GM12878 (cell line): ENCODE measurements around the gene HSD17B1. TPM values are rescaled to one million over a fixed set of nuclear protein-coding genes. Genes with fewer than 3 reads are reported as not detected.
"Not testable (repeated sequence)": the region's sequence is repeated elsewhere in the genome, so short reads cannot be mapped to it uniquely, and the experiment has no call there.

ENCODE experiments used
- ATAC-seq: fragments of 200-7000 bp; cut with Tn5 transposase; 3 replicates; pipeline ENCODE4 v1.9.1; 2020; ENCODE audit warnings: mild to moderate bottlenecking, moderate library complexity
- Bru-seq: library from RNA; stranded (reverse); fragments of 400-500 nt; gene quantifications from one replicate; lab custom pipeline; 2021; lab: Mats Ljungman, UMichigan
- BruChase-seq, 2 experiments: library from RNA; stranded (reverse); fragments of 400-500 nt; gene quantifications; one replicate each; lab custom pipeline; 2021; lab: Mats Ljungman, UMichigan
- BruUV-seq: library from RNA; stranded (reverse); fragments of 400-500 nt; replicated peaks from 2 replicates; lab custom pipeline; 2021; lab: Mats Ljungman, UMichigan
- CTCF ChIA-PET: fragments of 300-600 bp; sonication (Branson Sonifier 250); formaldehyde crosslinking; extraction: SDS; loops from one replicate; lab custom pipeline; 2021; ENCODE audit warnings: inconsistent platforms; lab: Yijun Ruan, JAX
- POLR2A ChIA-PET: fragments of 350-600 bp; formaldehyde crosslinking; extraction: SDS; loops from one replicate; lab custom pipeline; 2021; ENCODE audit warnings: inconsistent platforms; lab: Charles Lee
- RAD21 ChIA-PET: fragments of 300-600 bp; sonication (Branson Sonifier 250); formaldehyde crosslinking; loops from one replicate; lab custom pipeline; 2023; ENCODE audit warnings: antibody characterized with exemption; ENCODE audit not compliant: unreplicated experiment; lab: Charles Lee
- SMC1A ChIA-PET: fragments of 300-600 bp; sonication (Branson Sonifier 250); formaldehyde crosslinking; loops from one replicate; lab custom pipeline; 2023; ENCODE audit not compliant: unreplicated experiment, uncharacterized antibody; lab: Charles Lee
- DNase-seq: peaks from one replicate; pipeline ENCODE4 v3.0.0-alpha.2; 2011; ENCODE audit warnings: low read depth, low spot score
- FAIRE-seq: peaks from 3 replicates; lab custom pipeline; 2011; peaks lifted over from hg19 to GRCh38; lab: Jason Lieb, UNC
- H2AFZ ChIP-seq: 2 replicates; pipeline ENCODE4 v1.6.0; 2011; ENCODE audit warnings: low read depth, low read length, control low read depth; ENCODE audit not compliant: control insufficient read depth
- H3K27ac ChIP-seq: 2 replicates; pipeline ENCODE4 v1.5.1; 2011; ENCODE audit warnings: control low read depth; ENCODE audit not compliant: control insufficient read depth, insufficient read depth
- H3K27me3 ChIP-seq, 2 experiments: replicated peaks in 1 of 2; 2 replicates each; pipeline versions ENCODE4 v1.6.0 to v1.6.1; 2011; ENCODE audit warnings: low read length in 1 of 2; ENCODE audit not compliant: control insufficient read depth in 2 of 2, insufficient read depth in 2 of 2
- H3K36me3 ChIP-seq, 2 experiments: 2 replicates each; pipeline ENCODE4 v1.5.1; 2011; ENCODE audit warnings: low read length in 1 of 2; ENCODE audit not compliant: control insufficient read depth in 2 of 2, insufficient read depth in 2 of 2
- H3K4me1 ChIP-seq: 2 replicates; pipeline ENCODE4 v1.6.1; 2011; ENCODE audit warnings: mild to moderate bottlenecking, low read length, moderate library complexity, mixed read lengths; ENCODE audit not compliant: control insufficient read depth, insufficient read depth
- H3K4me2 ChIP-seq: 2 replicates; pipeline ENCODE4 v1.6.0; 2011; ENCODE audit warnings: control low read depth; ENCODE audit not compliant: control insufficient read depth, insufficient read depth
- H3K4me3 ChIP-seq: fragments of 200-600 bp; sonication (generic); 2 replicates; pipeline ENCODE4 v1.5.1; 2016
- H3K79me2 ChIP-seq: 2 replicates; pipeline ENCODE4 v1.6.0; 2011; ENCODE audit warnings: low read length; ENCODE audit not compliant: control insufficient read depth, insufficient read depth
- H3K9ac ChIP-seq: 2 replicates; pipeline ENCODE4 v1.8.0; 2011; ENCODE audit warnings: low read length, control low read depth, mixed read lengths; ENCODE audit not compliant: control insufficient read depth, insufficient read depth
- H3K9me3 ChIP-seq: replicated peaks from 3 replicates; pipeline ENCODE4 v1.5.1; 2011; ENCODE audit warnings: mild to moderate bottlenecking, low read length; ENCODE audit not compliant: control insufficient read depth, insufficient read depth
- H4K20me1 ChIP-seq: 2 replicates; pipeline ENCODE4 v1.6.0; 2011; ENCODE audit not compliant: control insufficient read depth, insufficient read depth
- ATF7 ChIP-seq: fragments of 450-650 bp; IDR thresholded peaks from 2 replicates; pipeline ENCODE4 v1.6.1; 2016; ENCODE audit warnings: low read depth, mild to moderate bottlenecking
- EED ChIP-seq: sonication (generic); IDR thresholded peaks from 2 replicates; pipeline ENCODE4 v1.6.1; 2016; ENCODE audit warnings: antibody characterized with exemption, low read depth
- MLLT1 ChIP-seq: fragments of 450-650 bp; IDR thresholded peaks from 2 replicates; pipeline ENCODE4 v1.6.1; 2016; ENCODE audit warnings: mild to moderate bottlenecking
- NBN ChIP-seq: fragments of 450-650 bp; IDR thresholded peaks from 2 replicates; pipeline ENCODE4 v1.6.1; 2016
- NKRF ChIP-seq: fragments of 450-650 bp; conservative IDR thresholded peaks from 2 replicates; pipeline ENCODE4 v1.6.1; 2017; ENCODE audit warnings: mild to moderate bottlenecking, moderate library complexity
- PAX5 ChIP-seq: IDR thresholded peaks from 2 replicates; pipeline ENCODE4 v1.6.1; 2011; ENCODE audit warnings: low read depth, low read length, borderline replicate concordance
- RAD51 ChIP-seq: fragments of 450-650 bp; IDR thresholded peaks from 2 replicates; pipeline ENCODE4 v1.6.1; 2016; ENCODE audit warnings: moderate library complexity, mild to moderate bottlenecking, inconsistent platforms
- RBBP5 ChIP-seq: fragments of 200-600 bp; sonication (generic); conservative IDR thresholded peaks from 2 replicates; pipeline ENCODE4 v1.6.1; 2016
- RCOR1 ChIP-seq: conservative IDR thresholded peaks from 2 replicates; pipeline ENCODE4 v1.6.1; 2012; ENCODE audit warnings: low read depth, low read length, improper control_type of control experiment
- TARDBP ChIP-seq: IDR thresholded peaks from 2 replicates; pipeline ENCODE4 v1.6.1; 2016; ENCODE audit warnings: borderline replicate concordance
- ZNF217 ChIP-seq: fragments of 450-650 bp; IDR thresholded peaks from 2 replicates; pipeline ENCODE4 v1.6.1; 2017; ENCODE audit warnings: antibody characterized with exemption, mild to moderate bottlenecking
- WGBS: methylation state at CpG from one replicate; pipeline ENCODE4 v1.1.6; 2016; ENCODE audit warnings: low lambda C conversion rate; ENCODE audit not compliant: insufficient replicate concordance, insufficient coverage; ENCODE audit errors: missing lambda C conversion rate; 5-methylcytosine and 5-hydroxymethylcytosine counted together
- in situ Hi-C: fragments of 300-500 bp; cut with MboI; formaldehyde crosslinking; loops from 9 replicates; pipeline ENCODE4 v1.14.3; 2018; ENCODE audit warnings: mixed read lengths
- intact Hi-C: fragments of 100-400 bp; cut with micrococcal nuclease; formaldehyde crosslinking; loops from one replicate; pipeline ENCODE4 v1.14.2; 2022; ENCODE audit not compliant: unreplicated experiment
- long read RNA-seq, 2 experiments: library from polyadenylated mRNA; unstranded; transcript quantifications; one replicate each; pipeline ENCODE4 v2.0.0, GENCODE V29; 2019 to 2020
- polyA minus RNA-seq, 3 experiments: library from RNA; depleted of rRNA, polyadenylated mRNA; stranded (reverse); fragments of >200 nt; gene quantifications; 2 replicates each; pipeline ENCODE4 v1.2.3, GENCODE V29; 2011
- polyA plus RNA-seq, 11 experiments: library from polyadenylated mRNA; depleted of rRNA in 4 of 11; unstranded in 6 of 11; stranded (reverse) in 5 of 11; fragments of >200 nt; fragmentation: Nextera tagmentation in 4 of 11; fragmentation: Illumina TruSeq in 1 of 11; extraction: Ambion mirVana in 4 of 11; extraction: Trizol in 1 of 11; gene quantifications; 1 replicate in 1 of 11; 2 replicates in 10 of 11; pipeline versions ENCODE4 v1.2.1 to v1.2.3, GENCODE V29; 2011 to 2016; ENCODE audit warnings: inconsistent platforms in 2 of 11, missing spikeins in 2 of 11, low read depth in 1 of 11
- total RNA-seq, 4 experiments: library from RNA; depleted of rRNA in 3 of 4; stranded (reverse); fragments of >200 nt in 3 of 4; fragmentation: Illumina TruSeq in 1 of 4; extraction: Trizol in 1 of 4; gene quantifications; 2 replicates each; pipeline versions ENCODE4 v1.2.1 to v1.2.3, GENCODE V29; 2013 to 2021

HSD17B1 gene
- 1.6 and 2.3 TPM in 2 replicates for total RNA-seq (2013; cell fraction: nucleolus; rRNA removed)
- total RNA-seq (2014; rRNA removed) (0.44 and 1.1 TPM in 2 replicates), total RNA-seq (2014; rRNA removed; fragmentation: Illumina TruSeq; extraction: Trizol) (0.14 and 0.36 TPM in 2 replicates), total RNA-seq (2021) (0.61 and 0.67 TPM in 2 replicates), polyA plus RNA-seq (2011; rRNA removed) (0.19 and 0.29 TPM in 2 replicates), polyA plus RNA-seq (2014; fragmentation: Illumina TruSeq; extraction: Trizol) (0.06 and 0.15 TPM in 2 replicates), polyA plus RNA-seq (2014; fragmentation: Nextera tagmentation; extraction: Ambion mirVana) (under 1 TPM; 0.21 to 0.26 TPM), polyA plus RNA-seq (2014; rRNA removed) (0.22 and 0.47 TPM in 2 replicates), polyA plus RNA-seq (2016; fragmentation: Nextera tagmentation; extraction: Ambion mirVana) (1 to 10 TPM in 1 of 2 experiments, under 1 TPM in 1; 0.73 to 1.1 TPM), polyA minus RNA-seq (2011; rRNA and poly(A)+ RNA removed) (0.15 and 0.72 TPM in 2 replicates), Bru-seq, nascent RNA (percentile 41 among the genes with signal in this experiment), BruChase-seq, experiment 1, labeled RNA remaining after a 6-hour chase (percentile 47 among the genes with signal in this experiment), BruChase-seq, experiment 2, labeled RNA remaining after a 2-hour chase (percentile 34 among the genes with signal in this experiment)
- 0.63 TPM for polyA plus RNA-seq (2011; ENCODE audit: low read depth)
- polyA plus RNA-seq (2011; cell fraction: cytosol; rRNA removed): 0.39 and 0.65 TPM in 2 replicates
- polyA plus RNA-seq (2011; cell fraction: nucleus; rRNA removed): 0.86 and 0.99 TPM in 2 replicates
- 0.53 and 0.89 TPM in 2 replicates for polyA plus RNA-seq (2012)
- polyA minus RNA-seq (2011; cell fraction: cytosol; rRNA and poly(A)+ RNA removed): not detected in 2 replicates
- 0.60 and 1.7 TPM in 2 replicates for polyA minus RNA-seq (2011; cell fraction: nucleus; rRNA and poly(A)+ RNA removed)
- long read RNA-seq, experiment 1: 0 reads
- long read RNA-seq, experiment 2, partial matches to known transcripts: 0 of 2 reads
- long read RNA-seq, experiment 2, other reads (novel, unspliced or antisense): 2 of 2 reads

GRCh38 chr17:42552736-42553135 lies at the start of gene HSD17B1:
Gene HSD17B1 (plus strand): TSS chr17:42552923. CDS start chr17:42552934, 11 bp downstream.
- 96% methylated on average over 8 of the region's 15 CpGs for WGBS
- FAIRE-seq, BruUV-seq, H3K27ac ChIP-seq, in situ Hi-C loops, H3K9me3 ChIP-seq, POLR2A ChIA-PET, H3K36me3 ChIP-seq, intact Hi-C loops, RAD21 ChIA-PET, H3K27me3 ChIP-seq, H2AFZ ChIP-seq, SMC1A ChIA-PET, DNase-seq, ATAC-seq, H4K20me1 ChIP-seq: not testable (repeated sequence)
- peak within 1 kb of the TSS; percentile 94 for H3K4me3 ChIP-seq
- CTCF ChIA-PET: interaction anchor here (1.3 to 1.8 kb wide), 2 partner anchors 16 to 22 kb away, joined by 4 to 7 read pairs; partner anchors contain the start of gene NAGLU
- peaks cover 11% of the 10 kb centered on the region for H3K4me1 ChIP-seq
- H3K4me2 ChIP-seq: peak within 1 kb of the TSS; percentile 89
- peaks cover 16% of the 10 kb centered on the region for H3K79me2 ChIP-seq
- H3K9ac ChIP-seq: peak within 1 kb of the TSS; percentile 75

- Histone ChIP-seq H3K36me3 (peaks cover 6 to 25% of the 10 kb centered on the region in 2 experiments), H3K4me3 (no peak overlapping the region), H3K9me3 (no peaks in the 10 kb centered on the region), H3K79me2 (no peaks in the 10 kb centered on the region), H4K20me1 (no peaks in the 10 kb centered on the region), H3K27ac (no peak overlapping the region), H2AFZ (no peak overlapping the region), H3K9ac (no peak overlapping the region), H3K4me2 (no peak overlapping the region), H3K4me1 (no peaks in the 10 kb centered on the region), H3K27me3 (no peaks in the 10 kb centered on the region)
- FAIRE-seq (no peak), ATAC-seq (no peak), DNase-seq (no peak)
- RAD21 ChIA-PET: no interaction called here
- WGBS: 100% methylated on average over 1 of the region's 1 CpG
- POLR2A ChIA-PET: interaction anchor here (0.6 kb wide), 1 partner anchor 595 kb away, joined by 3 read pairs; no protein-coding TSS in a partner anchor
- CTCF ChIA-PET: interaction anchor here (0.9 kb wide), 1 partner anchor 20 kb away, joined by 3 read pairs; no protein-coding TSS in a partner anchor
- intact Hi-C loops (no loop called here), in situ Hi-C loops (no loop called here)
- SMC1A ChIA-PET: interaction anchor here (1.5 kb wide), 1 partner anchor 43 kb away, joined by 3 read pairs; no protein-coding TSS in a partner anchor
- BruUV-seq: no TSS peak
- TF ChIP-seq ZNF217 (no peak), EED (no peak), TARDBP (no peak), RAD51 (no peak), ATF7 (no peak), RCOR1 (no peak), NKRF (no peak), RBBP5 (no peak), MLLT1 (no peak), PAX5 (no peak), NBN (no peak)
These were observed 49.8 kb upstream of the HSD17B1 start for GRCh38 chr17:42502926-42503325.
